ENCODE results near the gene SLC24A4.

DNA sequence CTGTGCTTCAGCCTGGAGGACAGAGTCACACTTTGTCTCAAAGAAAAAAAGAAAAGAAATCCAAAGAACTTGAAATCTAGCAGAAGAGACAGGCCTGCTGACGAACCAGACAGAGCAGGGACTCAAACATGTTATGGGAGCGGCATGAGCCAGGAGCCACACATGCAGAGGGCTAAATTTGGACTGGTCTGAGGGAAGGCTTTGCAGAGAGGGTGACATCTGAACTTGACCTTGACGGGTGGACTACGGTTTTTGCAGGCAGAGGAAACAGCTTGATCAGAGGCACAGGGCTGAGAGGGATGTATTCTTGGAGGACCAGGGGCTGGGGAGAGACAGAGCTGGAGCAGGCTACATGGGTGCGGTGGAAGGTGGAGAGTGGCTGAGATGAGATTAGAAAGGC lies 20.5 kb upstream of the SLC24A4 start:
- TF ChIP-seq, protein P1, sequence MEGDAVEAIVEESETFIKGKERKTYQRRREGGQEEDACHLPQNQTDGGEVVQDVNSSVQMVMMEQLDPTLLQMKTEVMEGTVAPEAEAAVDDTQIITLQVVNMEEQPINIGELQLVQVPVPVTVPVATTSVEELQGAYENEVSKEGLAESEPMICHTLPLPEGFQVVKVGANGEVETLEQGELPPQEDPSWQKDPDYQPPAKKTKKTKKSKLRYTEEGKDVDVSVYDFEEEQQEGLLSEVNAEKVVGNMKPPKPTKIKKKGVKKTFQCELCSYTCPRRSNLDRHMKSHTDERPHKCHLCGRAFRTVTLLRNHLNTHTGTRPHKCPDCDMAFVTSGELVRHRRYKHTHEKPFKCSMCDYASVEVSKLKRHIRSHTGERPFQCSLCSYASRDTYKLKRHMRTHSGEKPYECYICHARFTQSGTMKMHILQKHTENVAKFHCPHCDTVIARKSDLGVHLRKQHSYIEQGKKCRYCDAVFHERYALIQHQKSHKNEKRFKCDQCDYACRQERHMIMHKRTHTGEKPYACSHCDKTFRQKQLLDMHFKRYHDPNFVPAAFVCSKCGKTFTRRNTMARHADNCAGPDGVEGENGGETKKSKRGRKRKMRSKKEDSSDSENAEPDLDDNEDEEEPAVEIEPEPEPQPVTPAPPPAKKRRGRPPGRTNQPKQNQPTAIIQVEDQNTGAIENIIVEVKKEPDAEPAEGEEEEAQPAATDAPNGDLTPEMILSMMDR (IDR thresholded peaks at IDR 0.05) = no peak
- no peak for TF ChIP-seq POLR2A (IDR thresholded peaks at IDR 0.05)

Measured in uterus (tissue), 2 donors.